NB4 (cell line): Measurements from ENCODE around the gene PRKG2.

Experiments used
- POLR2A ChIP-seq: IDR thresholded peaks from 2 replicates; pipeline ENCODE4 v1.6.1; 2011; ENCODE audit warnings: mild to moderate bottlenecking; ENCODE audit not compliant: insufficient read length; ENCODE audit errors: extremely low read depth
- TF ChIP-seq, protein P1 (sequence below): IDR thresholded peaks from one replicate; pipeline ENCODE4 v1.5.1; 2012; ENCODE audit warnings: low read depth, low read length

DNA sequence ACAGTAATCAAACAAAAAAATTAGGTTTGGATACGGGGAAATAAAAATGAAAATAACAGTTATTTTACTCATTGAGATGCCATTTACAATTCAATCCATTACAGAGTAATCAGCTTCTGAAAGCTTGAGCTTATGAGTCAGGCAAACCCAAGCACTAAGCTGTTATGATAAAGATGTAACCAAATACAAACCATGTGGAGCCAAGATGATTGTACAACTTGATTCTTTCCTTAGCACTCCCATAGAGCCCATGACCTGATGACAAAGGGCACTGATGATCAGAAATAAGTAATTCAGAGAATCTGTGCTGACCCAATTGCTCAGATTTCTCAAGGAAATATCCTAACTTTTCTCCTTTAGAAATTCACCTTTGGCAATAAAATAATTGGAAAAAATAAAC lies 40.5 kb upstream of the PRKG2 start:
- TF ChIP-seq, protein P1, sequence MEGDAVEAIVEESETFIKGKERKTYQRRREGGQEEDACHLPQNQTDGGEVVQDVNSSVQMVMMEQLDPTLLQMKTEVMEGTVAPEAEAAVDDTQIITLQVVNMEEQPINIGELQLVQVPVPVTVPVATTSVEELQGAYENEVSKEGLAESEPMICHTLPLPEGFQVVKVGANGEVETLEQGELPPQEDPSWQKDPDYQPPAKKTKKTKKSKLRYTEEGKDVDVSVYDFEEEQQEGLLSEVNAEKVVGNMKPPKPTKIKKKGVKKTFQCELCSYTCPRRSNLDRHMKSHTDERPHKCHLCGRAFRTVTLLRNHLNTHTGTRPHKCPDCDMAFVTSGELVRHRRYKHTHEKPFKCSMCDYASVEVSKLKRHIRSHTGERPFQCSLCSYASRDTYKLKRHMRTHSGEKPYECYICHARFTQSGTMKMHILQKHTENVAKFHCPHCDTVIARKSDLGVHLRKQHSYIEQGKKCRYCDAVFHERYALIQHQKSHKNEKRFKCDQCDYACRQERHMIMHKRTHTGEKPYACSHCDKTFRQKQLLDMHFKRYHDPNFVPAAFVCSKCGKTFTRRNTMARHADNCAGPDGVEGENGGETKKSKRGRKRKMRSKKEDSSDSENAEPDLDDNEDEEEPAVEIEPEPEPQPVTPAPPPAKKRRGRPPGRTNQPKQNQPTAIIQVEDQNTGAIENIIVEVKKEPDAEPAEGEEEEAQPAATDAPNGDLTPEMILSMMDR = no peak
- no peak for TF ChIP-seq POLR2A
